ENCODE data around the gene TMEM212. TPM values are rescaled to one million over a fixed set of nuclear protein-coding genes. Genes with fewer than 3 reads are reported as not detected.

The TMEM212 gene
- total RNA-seq, 1 donor from 2014 or later, result not detected

DNA sequence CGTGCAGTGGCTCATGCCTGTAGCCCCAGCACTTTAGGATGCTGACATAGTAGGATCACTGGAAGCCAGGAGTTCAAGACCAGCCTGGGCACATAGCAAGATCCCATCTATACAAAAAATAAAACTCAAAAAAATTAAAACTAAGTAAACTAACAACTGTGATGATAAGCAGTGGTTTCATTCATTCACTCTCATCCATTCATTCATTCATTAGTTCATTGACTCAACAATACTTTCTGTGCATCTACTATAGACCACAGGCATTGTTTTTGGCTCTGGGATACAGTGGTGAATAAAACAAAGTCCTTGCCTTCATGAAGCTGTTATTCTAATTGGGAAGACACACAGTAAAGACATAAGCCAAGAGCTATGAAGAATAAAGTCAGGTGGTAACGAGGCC, 7.5 kb upstream of the TMEM212 start:
- Mint-ChIP-seq H3K4me3 (ENCODE audit: low read depth) (no peak overlapping the region), H3K9me3 (ENCODE audit: low read depth) (no peaks in the 10 kb centered on the region), H3K27ac (no peak overlapping the region), H3K36me3 (ENCODE audit: insufficient read depth) (no peaks in the 10 kb centered on the region), H3K27me3 (no peaks in the 10 kb centered on the region), H3K4me1 (ENCODE audit: low read depth) (peaks cover 26% of the 10 kb centered on the region)
- TF ChIP-seq, protein P1, sequence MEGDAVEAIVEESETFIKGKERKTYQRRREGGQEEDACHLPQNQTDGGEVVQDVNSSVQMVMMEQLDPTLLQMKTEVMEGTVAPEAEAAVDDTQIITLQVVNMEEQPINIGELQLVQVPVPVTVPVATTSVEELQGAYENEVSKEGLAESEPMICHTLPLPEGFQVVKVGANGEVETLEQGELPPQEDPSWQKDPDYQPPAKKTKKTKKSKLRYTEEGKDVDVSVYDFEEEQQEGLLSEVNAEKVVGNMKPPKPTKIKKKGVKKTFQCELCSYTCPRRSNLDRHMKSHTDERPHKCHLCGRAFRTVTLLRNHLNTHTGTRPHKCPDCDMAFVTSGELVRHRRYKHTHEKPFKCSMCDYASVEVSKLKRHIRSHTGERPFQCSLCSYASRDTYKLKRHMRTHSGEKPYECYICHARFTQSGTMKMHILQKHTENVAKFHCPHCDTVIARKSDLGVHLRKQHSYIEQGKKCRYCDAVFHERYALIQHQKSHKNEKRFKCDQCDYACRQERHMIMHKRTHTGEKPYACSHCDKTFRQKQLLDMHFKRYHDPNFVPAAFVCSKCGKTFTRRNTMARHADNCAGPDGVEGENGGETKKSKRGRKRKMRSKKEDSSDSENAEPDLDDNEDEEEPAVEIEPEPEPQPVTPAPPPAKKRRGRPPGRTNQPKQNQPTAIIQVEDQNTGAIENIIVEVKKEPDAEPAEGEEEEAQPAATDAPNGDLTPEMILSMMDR (IDR thresholded peaks at IDR 0.05; ENCODE audit: unreplicated experiment), result no peak
- DNase-seq (ENCODE audit: low spot score, unreplicated experiment), result no peak

DNA sequence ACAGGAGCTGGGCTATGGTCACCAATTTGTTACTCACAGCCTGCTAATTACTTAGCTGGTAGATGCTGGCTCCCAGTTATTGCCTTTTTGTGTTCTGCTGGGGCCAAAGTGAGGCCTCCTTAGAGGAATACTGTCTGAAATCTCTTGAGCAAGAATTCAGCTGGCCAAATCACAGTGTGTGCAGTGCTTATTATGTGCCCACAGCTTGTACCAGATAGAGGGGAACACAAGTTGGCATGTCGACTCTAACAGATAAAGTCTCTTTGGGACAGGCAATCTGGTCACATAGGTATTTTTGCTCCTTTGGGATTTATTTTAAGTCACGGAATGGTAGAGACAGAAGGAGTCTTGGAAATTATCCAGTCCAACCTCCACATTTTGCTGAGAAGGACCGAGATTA, 6.3 kb upstream of the TMEM212 start:
- Mint-ChIP-seq H3K36me3 (ENCODE audit: insufficient read depth) (no peaks in the 10 kb centered on the region), H3K27ac (no peak overlapping the region), H3K4me1 (ENCODE audit: low read depth) (peaks cover 38% of the 10 kb centered on the region), H3K27me3 (no peaks in the 10 kb centered on the region), H3K9me3 (ENCODE audit: low read depth) (no peaks in the 10 kb centered on the region), H3K4me3 (ENCODE audit: low read depth) (no peak overlapping the region)
- TF ChIP-seq, protein P1 (IDR thresholded peaks at IDR 0.05; ENCODE audit: unreplicated experiment), result no peak
- no peak for DNase-seq (ENCODE audit: low spot score, unreplicated experiment)

DNA sequence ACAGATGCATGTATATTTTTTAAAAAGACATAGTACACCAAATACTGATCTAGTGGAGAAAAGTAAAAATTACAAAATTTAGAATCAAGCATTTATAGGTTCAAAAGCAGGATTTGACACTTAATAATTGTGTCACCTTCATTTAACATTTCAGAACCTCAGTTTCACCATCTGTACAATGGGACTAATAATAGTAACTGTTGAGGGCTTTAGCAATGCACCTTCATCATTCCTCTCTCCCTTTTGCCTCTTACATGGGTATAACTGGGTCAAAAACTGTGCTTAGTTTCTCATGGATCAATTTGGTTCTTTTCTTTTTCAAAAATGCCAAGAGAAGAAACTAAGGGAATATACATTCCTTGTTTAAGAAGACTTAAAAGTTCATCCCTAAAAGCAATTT, 5.5 kb upstream of the TMEM212 start:
- Mint-ChIP-seq H3K4me1 (ENCODE audit: low read depth) (peaks cover 41% of the 10 kb centered on the region), H3K27me3 (no peaks in the 10 kb centered on the region), H3K4me3 (ENCODE audit: low read depth) (no peak overlapping the region), H3K9me3 (ENCODE audit: low read depth) (no peaks in the 10 kb centered on the region), H3K27ac (no peak overlapping the region), H3K36me3 (ENCODE audit: insufficient read depth) (no peaks in the 10 kb centered on the region)
- no peak for DNase-seq (ENCODE audit: low spot score, unreplicated experiment)
- TF ChIP-seq, protein P1 (IDR thresholded peaks at IDR 0.05; ENCODE audit: unreplicated experiment), result no peak

DNA sequence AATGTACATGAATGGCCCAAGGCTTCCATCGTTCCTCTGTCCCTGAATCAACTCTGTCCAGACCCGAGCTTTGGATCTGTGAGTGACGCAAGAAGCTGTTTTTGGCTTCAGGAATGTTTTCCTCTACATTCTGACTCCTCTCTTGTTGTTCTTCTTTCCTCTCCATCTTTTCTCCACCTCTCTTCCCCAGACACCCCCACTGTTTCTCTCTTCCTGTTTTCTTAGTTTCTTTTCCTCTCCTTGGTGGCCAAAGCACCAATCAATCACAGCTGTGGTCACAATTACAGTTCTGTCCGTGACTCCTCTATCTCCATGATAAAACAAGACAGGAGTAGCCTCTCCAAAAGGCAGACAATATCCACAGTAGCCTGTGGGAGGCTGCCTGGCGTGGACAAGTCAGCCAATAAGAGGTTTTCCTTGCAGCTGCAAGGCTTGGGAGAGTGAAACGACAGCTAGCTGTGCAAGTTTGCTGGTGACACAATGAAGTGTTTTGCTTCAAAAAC, 4.9 kb upstream of the TMEM212 start:
- Mint-ChIP-seq H3K4me3 (ENCODE audit: low read depth) (no peak overlapping the region), H3K27ac (peak overlapping the region; percentile 80), H3K9me3 (ENCODE audit: low read depth) (no peaks in the 10 kb centered on the region), H3K27me3 (no peaks in the 10 kb centered on the region), H3K36me3 (ENCODE audit: insufficient read depth) (no peaks in the 10 kb centered on the region), H3K4me1 (ENCODE audit: low read depth) (peaks cover 43% of the 10 kb centered on the region)
- TF ChIP-seq, protein P1 (IDR thresholded peaks at IDR 0.05; ENCODE audit: unreplicated experiment), result no peak
- no peak for DNase-seq (ENCODE audit: low spot score, unreplicated experiment)

DNA sequence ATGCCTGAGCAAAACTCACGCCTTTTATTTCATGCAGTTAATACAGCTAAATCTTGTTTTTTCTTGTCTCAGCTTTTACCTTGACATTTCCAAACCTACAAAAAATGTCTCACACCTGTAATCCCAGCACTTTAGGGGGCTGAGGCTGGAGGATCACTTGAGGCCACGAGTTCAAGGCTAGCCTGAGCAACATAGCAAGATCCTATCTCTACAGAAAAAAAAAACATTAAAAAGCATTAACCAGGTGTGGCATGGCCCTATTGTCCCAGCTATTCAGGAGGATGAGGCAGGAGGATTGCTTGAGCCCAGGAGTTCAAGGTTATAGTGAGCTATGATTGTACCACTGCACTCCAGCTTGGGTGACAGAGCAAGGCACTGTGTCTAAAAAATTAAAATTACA, 3.9 kb upstream of the TMEM212 start:
- H3K4me1 Mint-ChIP-seq (ENCODE audit: low read depth), result peaks cover 40% of the 10 kb centered on the region
- no peak for DNase-seq (ENCODE audit: low spot score, unreplicated experiment)
- H3K27ac Mint-ChIP-seq, result no peak overlapping the region
- H3K4me3 Mint-ChIP-seq (ENCODE audit: low read depth), result no peak overlapping the region
- TF ChIP-seq, protein P1 (IDR thresholded peaks at IDR 0.05; ENCODE audit: unreplicated experiment), result no peak
- H3K27me3 Mint-ChIP-seq, result no peaks in the 10 kb centered on the region
- H3K36me3 Mint-ChIP-seq (ENCODE audit: insufficient read depth), result no peaks in the 10 kb centered on the region
- H3K9me3 Mint-ChIP-seq (ENCODE audit: low read depth), result no peaks in the 10 kb centered on the region

Data from progenitor cell of endocrine pancreas (in vitro differentiated cells).